Epithelial cell of proximal tubule (primary cell): ENCODE measurements around the gene H2BK1. TPM values are rescaled to one million over a fixed set of nuclear protein-coding genes. Genes with fewer than 3 reads are reported as not detected.

ENCODE experiments used
- DNase-seq: peaks from one replicate; pipeline ENCODE4 v3.0.0-alpha.2; 2011; ENCODE audit warnings: low read depth
- H3K4me3 ChIP-seq: 2 replicates; pipeline ENCODE4 v1.5.1; 2011; ENCODE audit warnings: low read depth, mild to moderate bottlenecking, low read length
- CTCF ChIP-seq: conservative IDR thresholded peaks from 2 replicates; pipeline ENCODE4 v1.5.1; 2012; ENCODE audit warnings: low read depth, mild to moderate bottlenecking, low read length
- total RNA-seq: library from RNA; depleted of rRNA; stranded (reverse); fragments of >200 nt; gene quantifications from 2 replicates; pipeline ENCODE4 v1.2.3, GENCODE V29; 2015

Gene H2BK1
- total RNA-seq, 1 donor from 2014 or later: not detected

GRCh38 chr7:151241755-151242096 is 31.4 kb upstream of the H2BK1 start:
- no peak for DNase-seq
- TF ChIP-seq CTCF: no peak
- no peak overlapping the region for H3K4me3 ChIP-seq

- no peak overlapping the region for H3K4me3 ChIP-seq
- no peak for TF ChIP-seq CTCF
- no peak for DNase-seq
Observed at GRCh38 chr7:151240942-151241754, 30.9 kb upstream of the H2BK1 start.

- no peak for DNase-seq
- no peak for TF ChIP-seq CTCF
- no peak overlapping the region for H3K4me3 ChIP-seq
Observed at GRCh38 chr7:151240536-151240935, 30.2 kb upstream of the H2BK1 start.

GRCh38 chr7:151239837-151240459 is 29.7 kb upstream of the H2BK1 start:
- no peak overlapping the region for H3K4me3 ChIP-seq
- DNase-seq: no peak
- no peak for TF ChIP-seq CTCF

GRCh38 chr7:151238924-151239836 is 28.9 kb upstream of the H2BK1 start:
- no peak for DNase-seq
- no peak for TF ChIP-seq CTCF
- no peak overlapping the region for H3K4me3 ChIP-seq

GRCh38 chr7:151238190-151238810 is 28.0 kb upstream of the H2BK1 start:
- no peak overlapping the region for H3K4me3 ChIP-seq
- TF ChIP-seq CTCF: no peak
- no peak for DNase-seq
